Heart left ventricle (tissue), 13 donors: ENCODE results near the gene GTF2I.

Source experiments
- POLR2A ChIP-seq, 2 donors: fragments of 450-650 bp; IDR thresholded peaks; one replicate each; pipeline ENCODE4 v1.6.1; 2017; ENCODE audit warnings: antibody characterized with exemption in 2 of 2, mild to moderate bottlenecking in 2 of 2, moderate library complexity in 2 of 2
- TF ChIP-seq, protein P1 (sequence below), 12 donors: fragments of 200-600 bp; sonication (generic) in 4 of 12; IDR thresholded peaks; one replicate each; pipeline versions ENCODE4 v1.5.0 to v1.8.0; 2018 to 2022; ENCODE audit warnings: antibody characterized with exemption in 12 of 12, mild to moderate bottlenecking in 5 of 12
- donor health status: ischemic (EF 13 %, LVEDD 7.1; RV severe dilation, severe dysfunction).
- donor health status: DM: no; HTN: yes; CAD: no.
- donor health status: DM: no; HTN: no; CAD: no.
- donor health status: ischemic (EF 25% LVEDD 6.9; RV normal size, moderate dysfunction).
- donor health status: ischemic (EF 25% LVEDD 5.7; RV mildly dilated, moderate dysfunction).
- donor health status: ischemic (EF 35%, LVEDD 5.7; RV mildly dilated, moderate dysfunction).
- donor health status: nonischemic (EF 11% LVEDD 7.7; RV severe dilation, severe dysfunction).
- donor health status: DM: yes; HTN: yes; CAD: no.
- donor health status: PGD.
- donor health status: ischemic (EF 29% LVEDD 5.4; RV normal size, mild dysfunction).
- donor health status: nonischemic (EF 23%, LVEDD 6.1; RV moderate dilation, normal function).

- TF ChIP-seq, protein P1, sequence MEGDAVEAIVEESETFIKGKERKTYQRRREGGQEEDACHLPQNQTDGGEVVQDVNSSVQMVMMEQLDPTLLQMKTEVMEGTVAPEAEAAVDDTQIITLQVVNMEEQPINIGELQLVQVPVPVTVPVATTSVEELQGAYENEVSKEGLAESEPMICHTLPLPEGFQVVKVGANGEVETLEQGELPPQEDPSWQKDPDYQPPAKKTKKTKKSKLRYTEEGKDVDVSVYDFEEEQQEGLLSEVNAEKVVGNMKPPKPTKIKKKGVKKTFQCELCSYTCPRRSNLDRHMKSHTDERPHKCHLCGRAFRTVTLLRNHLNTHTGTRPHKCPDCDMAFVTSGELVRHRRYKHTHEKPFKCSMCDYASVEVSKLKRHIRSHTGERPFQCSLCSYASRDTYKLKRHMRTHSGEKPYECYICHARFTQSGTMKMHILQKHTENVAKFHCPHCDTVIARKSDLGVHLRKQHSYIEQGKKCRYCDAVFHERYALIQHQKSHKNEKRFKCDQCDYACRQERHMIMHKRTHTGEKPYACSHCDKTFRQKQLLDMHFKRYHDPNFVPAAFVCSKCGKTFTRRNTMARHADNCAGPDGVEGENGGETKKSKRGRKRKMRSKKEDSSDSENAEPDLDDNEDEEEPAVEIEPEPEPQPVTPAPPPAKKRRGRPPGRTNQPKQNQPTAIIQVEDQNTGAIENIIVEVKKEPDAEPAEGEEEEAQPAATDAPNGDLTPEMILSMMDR (IDR thresholded peaks at IDR 0.05) = no peak
- no peak for TF ChIP-seq POLR2A (IDR thresholded peaks at IDR 0.05)
Observed at GRCh38 chr7:74622228-74622749, 35.2 kb upstream of the GTF2I start.
